SK-N-SH (cell line): ENCODE results near the gene HHAT.
"Not testable (repeated sequence)": the region's sequence is repeated elsewhere in the genome, so short reads cannot be mapped to it uniquely, and the experiment has no call there.

Experiments used
- EP300 ChIP-seq, 2 experiments: IDR thresholded peaks; 2 replicates each; pipeline versions ENCODE4 v1.4.0 to v1.6.1; 2012; ENCODE audit warnings: borderline replicate concordance in 1 of 2, low read depth in 1 of 2, low read length in 1 of 2
- FOXM1 ChIP-seq: IDR thresholded peaks from 2 replicates; pipeline ENCODE4 v1.4.0; 2012; ENCODE audit warnings: low read depth, mild to moderate bottlenecking
- MXI1 ChIP-seq: IDR thresholded peaks from 2 replicates; pipeline ENCODE4 v1.6.1; 2012; ENCODE audit warnings: mild to moderate bottlenecking, low read depth, low read length, improper control_type of control experiment
- POLR2AphosphoS5 ChIP-seq: IDR thresholded peaks from 2 replicates; pipeline ENCODE4 v1.6.1; 2012; ENCODE audit warnings: low read depth, low read length
- RXRA ChIP-seq: IDR thresholded peaks from 2 replicates; pipeline ENCODE4 v1.4.0; 2012; ENCODE audit warnings: low read depth, mild to moderate bottlenecking, borderline replicate concordance
- SMC3 ChIP-seq: IDR thresholded peaks from 2 replicates; pipeline ENCODE4 v1.6.1; 2012; ENCODE audit warnings: low read depth, low read length, improper control_type of control experiment
- TEAD4 ChIP-seq: IDR thresholded peaks from 2 replicates; pipeline ENCODE4 v1.4.0; 2012; ENCODE audit warnings: mild to moderate bottlenecking, borderline replicate concordance; ENCODE audit not compliant: insufficient read depth
- TF ChIP-seq, protein P1 (sequence below): fragments of 200-600 bp; sonication (generic); IDR thresholded peaks from 2 replicates; pipeline ENCODE4 v1.6.1; 2017; ENCODE audit warnings: antibody characterized with exemption, mild to moderate bottlenecking, moderate library complexity
- TF ChIP-seq, protein P2 (sequence below): IDR thresholded peaks from 2 replicates; pipeline ENCODE4 v1.6.1; 2012; ENCODE audit warnings: mild to moderate bottlenecking, low read depth, low read length, moderate library complexity

DNA sequence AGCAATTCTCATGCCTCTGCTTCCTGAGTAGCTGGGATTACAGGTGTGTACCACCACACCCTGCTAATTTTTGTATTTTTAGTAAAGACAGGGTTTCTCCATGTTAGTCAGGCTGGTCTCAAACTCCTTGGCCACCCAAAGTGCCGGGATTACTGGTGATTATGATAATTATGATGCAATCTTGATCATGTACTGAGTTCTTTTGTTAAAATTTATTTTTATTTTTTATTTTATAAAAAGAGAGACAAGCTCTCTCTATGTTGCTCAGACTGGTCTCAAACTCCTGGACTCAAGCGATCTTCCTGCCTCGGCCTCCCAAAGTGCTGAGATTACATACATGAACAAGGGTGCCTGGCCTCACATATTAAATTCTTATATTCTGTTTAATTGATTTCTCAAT lies 25.6 kb downstream of the HHAT start:
- TF ChIP-seq, protein P1, sequence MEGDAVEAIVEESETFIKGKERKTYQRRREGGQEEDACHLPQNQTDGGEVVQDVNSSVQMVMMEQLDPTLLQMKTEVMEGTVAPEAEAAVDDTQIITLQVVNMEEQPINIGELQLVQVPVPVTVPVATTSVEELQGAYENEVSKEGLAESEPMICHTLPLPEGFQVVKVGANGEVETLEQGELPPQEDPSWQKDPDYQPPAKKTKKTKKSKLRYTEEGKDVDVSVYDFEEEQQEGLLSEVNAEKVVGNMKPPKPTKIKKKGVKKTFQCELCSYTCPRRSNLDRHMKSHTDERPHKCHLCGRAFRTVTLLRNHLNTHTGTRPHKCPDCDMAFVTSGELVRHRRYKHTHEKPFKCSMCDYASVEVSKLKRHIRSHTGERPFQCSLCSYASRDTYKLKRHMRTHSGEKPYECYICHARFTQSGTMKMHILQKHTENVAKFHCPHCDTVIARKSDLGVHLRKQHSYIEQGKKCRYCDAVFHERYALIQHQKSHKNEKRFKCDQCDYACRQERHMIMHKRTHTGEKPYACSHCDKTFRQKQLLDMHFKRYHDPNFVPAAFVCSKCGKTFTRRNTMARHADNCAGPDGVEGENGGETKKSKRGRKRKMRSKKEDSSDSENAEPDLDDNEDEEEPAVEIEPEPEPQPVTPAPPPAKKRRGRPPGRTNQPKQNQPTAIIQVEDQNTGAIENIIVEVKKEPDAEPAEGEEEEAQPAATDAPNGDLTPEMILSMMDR = not testable (repeated sequence)
- TF ChIP-seq RXRA; FOXM1; SMC3; TEAD4; POLR2AphosphoS5; EP300 (IDR thresholded peaks at IDR 0.05; ENCODE audit: borderline replicate concordance in 1 of 2, low read depth in 1 of 2, low read length in 1 of 2); MXI1: not testable (repeated sequence)
- TF ChIP-seq, protein P2, sequence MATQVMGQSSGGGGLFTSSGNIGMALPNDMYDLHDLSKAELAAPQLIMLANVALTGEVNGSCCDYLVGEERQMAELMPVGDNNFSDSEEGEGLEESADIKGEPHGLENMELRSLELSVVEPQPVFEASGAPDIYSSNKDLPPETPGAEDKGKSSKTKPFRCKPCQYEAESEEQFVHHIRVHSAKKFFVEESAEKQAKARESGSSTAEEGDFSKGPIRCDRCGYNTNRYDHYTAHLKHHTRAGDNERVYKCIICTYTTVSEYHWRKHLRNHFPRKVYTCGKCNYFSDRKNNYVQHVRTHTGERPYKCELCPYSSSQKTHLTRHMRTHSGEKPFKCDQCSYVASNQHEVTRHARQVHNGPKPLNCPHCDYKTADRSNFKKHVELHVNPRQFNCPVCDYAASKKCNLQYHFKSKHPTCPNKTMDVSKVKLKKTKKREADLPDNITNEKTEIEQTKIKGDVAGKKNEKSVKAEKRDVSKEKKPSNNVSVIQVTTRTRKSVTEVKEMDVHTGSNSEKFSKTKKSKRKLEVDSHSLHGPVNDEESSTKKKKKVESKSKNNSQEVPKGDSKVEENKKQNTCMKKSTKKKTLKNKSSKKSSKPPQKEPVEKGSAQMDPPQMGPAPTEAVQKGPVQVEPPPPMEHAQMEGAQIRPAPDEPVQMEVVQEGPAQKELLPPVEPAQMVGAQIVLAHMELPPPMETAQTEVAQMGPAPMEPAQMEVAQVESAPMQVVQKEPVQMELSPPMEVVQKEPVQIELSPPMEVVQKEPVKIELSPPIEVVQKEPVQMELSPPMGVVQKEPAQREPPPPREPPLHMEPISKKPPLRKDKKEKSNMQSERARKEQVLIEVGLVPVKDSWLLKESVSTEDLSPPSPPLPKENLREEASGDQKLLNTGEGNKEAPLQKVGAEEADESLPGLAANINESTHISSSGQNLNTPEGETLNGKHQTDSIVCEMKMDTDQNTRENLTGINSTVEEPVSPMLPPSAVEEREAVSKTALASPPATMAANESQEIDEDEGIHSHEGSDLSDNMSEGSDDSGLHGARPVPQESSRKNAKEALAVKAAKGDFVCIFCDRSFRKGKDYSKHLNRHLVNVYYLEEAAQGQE = not testable (repeated sequence)
